Measurements from ENCODE around the gene TOX2. TPM values are rescaled to one million over a fixed set of nuclear protein-coding genes. Genes with fewer than 3 reads are reported as not detected.

The TOX2 gene
- total RNA-seq, 1 donor from 2014 or later, result 24.3 TPM

GRCh38 chr20:44026647-44027342 is 112.1 kb downstream of the TOX2 start:
- H3K27me3 ChIP-seq, result no peaks in the 10 kb centered on the region
- H3K4me1 ChIP-seq, result no peaks in the 10 kb centered on the region
- no peak overlapping the region for H3K27ac ChIP-seq
- no peaks in the 10 kb centered on the region for H3K36me3 ChIP-seq
- intact Hi-C loops (cut with DNase I), result no loop called here
- no peak for TF ChIP-seq CTCF (IDR thresholded peaks at IDR 0.05)
- no peak overlapping the region for H3K4me3 ChIP-seq
- no peaks in the 10 kb centered on the region for H3K9me3 ChIP-seq
- DNase-seq, result peak; percentile 35
- ATAC-seq, result no peak

GRCh38 chr20:44027343-44028002 is 112.8 kb downstream of the TOX2 start:
- DNase-seq (peak; percentile 46), ATAC-seq (no peak)
- intact Hi-C loops (cut with DNase I), result no loop called here
- no peak for TF ChIP-seq CTCF (IDR thresholded peaks at IDR 0.05)
- Histone ChIP-seq H3K9me3 (no peaks in the 10 kb centered on the region), H3K27me3 (no peaks in the 10 kb centered on the region), H3K27ac (no peak overlapping the region), H3K4me1 (no peaks in the 10 kb centered on the region), H3K4me3 (no peak overlapping the region), H3K36me3 (no peaks in the 10 kb centered on the region)

GRCh38 chr20:44028003-44028730 is 113.5 kb downstream of the TOX2 start:
- TF ChIP-seq CTCF (IDR thresholded peaks at IDR 0.05), result no peak
- Histone ChIP-seq H3K4me3 (no peak overlapping the region), H3K27me3 (no peaks in the 10 kb centered on the region), H3K36me3 (no peaks in the 10 kb centered on the region), H3K4me1 (no peaks in the 10 kb centered on the region), H3K9me3 (no peaks in the 10 kb centered on the region), H3K27ac (no peak overlapping the region)
- DNase-seq, result no peak
- intact Hi-C loops (cut with DNase I), result no loop called here
- no peak for ATAC-seq

- DNase-seq (no peak), ATAC-seq (no peak)
- intact Hi-C loops (cut with DNase I), result no loop called here
- H3K4me3 ChIP-seq, result no peak overlapping the region
- H3K27ac ChIP-seq, result no peak overlapping the region
- TF ChIP-seq CTCF (IDR thresholded peaks at IDR 0.05), result no peak
- H3K4me1 ChIP-seq, result no peaks in the 10 kb centered on the region
- no peaks in the 10 kb centered on the region for H3K27me3 ChIP-seq
- no peaks in the 10 kb centered on the region for H3K9me3 ChIP-seq
- no peaks in the 10 kb centered on the region for H3K36me3 ChIP-seq
These were observed 114.5 kb downstream of the TOX2 start for GRCh38 chr20:44028868-44029847.

- no peaks in the 10 kb centered on the region for H3K9me3 ChIP-seq
- H3K36me3 ChIP-seq, result no peaks in the 10 kb centered on the region
- no peaks in the 10 kb centered on the region for H3K27me3 ChIP-seq
- no peak for DNase-seq
- no peak for TF ChIP-seq CTCF (IDR thresholded peaks at IDR 0.05)
- H3K27ac ChIP-seq, result no peak overlapping the region
- intact Hi-C loops (cut with DNase I), result no loop called here
- no peak overlapping the region for H3K4me3 ChIP-seq
- ATAC-seq, result no peak
- H3K4me1 ChIP-seq, result no peaks in the 10 kb centered on the region
These were observed 115.2 kb downstream of the TOX2 start for GRCh38 chr20:44029848-44030230.

Data from upper lobe of right lung (tissue), 1 donor.